C1 segment of cervical spinal cord (tissue), 14 donors: ENCODE data around the gene GABRR2.

Experiments used
- DNase-seq, 14 donors: peaks; one replicate each; lab custom pipeline; 2025; lab: John Stamatoyannopoulos, UW

Gene GABRR2

DNA sequence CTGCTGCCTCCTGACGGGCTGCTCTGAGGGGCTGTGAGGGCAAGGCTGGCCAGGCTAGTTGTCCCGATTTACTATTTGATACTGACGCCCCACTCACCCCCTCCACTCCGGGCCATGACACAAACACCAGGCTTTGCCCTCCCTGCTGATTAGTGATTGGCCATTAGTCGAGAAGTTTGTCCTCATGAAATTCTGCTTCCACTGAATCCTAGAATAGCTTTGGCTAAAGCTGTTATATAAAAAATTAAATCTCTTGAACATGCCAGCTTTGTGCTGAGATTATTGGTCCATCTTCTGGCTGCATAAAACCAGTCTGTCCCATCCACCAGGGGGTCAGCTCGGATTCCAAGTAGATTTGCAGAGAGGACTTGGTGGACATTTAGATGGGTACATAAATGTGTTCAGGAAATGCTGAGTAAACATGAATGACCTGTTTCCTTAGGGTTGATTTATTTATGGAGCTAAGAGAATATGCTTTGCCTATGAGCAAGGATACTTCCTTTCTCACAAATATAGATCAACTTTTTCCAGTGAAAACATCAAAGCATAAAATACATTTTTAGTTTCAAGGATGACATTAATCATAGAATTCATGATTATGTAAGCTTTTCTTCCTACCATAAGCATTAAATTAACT lies at the start of gene GABRR2:
Gene GABRR2 (minus strand): TSS at position 51 of the 637 bp plus-strand sequence. CDS start 134 bp downstream, outside the sequence.
- DNase-seq = no peak

DNA sequence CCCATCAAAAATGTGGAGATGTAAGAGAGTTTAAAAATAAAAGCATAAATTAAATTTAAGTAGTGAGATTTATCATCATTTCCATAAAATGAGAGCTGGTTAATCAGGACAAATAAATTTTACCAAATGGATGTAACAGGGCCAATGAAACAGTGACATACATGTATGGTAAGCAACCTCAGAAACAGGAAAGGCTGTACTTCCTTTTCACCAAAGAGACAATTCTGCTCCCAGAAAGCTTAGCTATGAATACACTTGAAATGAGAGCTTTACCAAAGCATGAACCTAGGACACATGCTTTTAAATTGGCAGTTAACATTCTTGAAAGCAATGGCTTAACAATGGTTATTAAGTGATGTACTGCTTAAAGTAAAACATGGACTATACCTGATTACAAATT lies 49.5 kb upstream of the GABRR2 start:
- DNase-seq = no peak

DNA sequence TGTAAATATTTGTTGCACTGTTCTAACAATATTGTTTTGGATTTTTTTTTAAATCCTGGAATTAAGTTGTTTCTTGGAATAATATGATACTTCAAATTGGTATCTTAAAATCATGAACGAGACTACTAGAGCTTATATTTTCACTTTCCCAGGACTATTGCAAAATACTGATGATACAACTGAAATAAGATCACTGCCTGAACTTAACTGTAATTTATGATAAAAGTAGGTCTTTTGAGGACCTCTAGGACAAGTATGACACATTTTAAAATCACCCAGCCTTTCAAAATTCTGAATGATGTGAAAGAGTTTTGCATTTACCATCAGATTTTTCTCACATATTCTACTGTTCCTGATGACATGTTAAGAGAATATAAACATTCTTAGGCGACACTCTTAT lies 46.1 kb upstream of the GABRR2 start:
- no peak for DNase-seq

DNA sequence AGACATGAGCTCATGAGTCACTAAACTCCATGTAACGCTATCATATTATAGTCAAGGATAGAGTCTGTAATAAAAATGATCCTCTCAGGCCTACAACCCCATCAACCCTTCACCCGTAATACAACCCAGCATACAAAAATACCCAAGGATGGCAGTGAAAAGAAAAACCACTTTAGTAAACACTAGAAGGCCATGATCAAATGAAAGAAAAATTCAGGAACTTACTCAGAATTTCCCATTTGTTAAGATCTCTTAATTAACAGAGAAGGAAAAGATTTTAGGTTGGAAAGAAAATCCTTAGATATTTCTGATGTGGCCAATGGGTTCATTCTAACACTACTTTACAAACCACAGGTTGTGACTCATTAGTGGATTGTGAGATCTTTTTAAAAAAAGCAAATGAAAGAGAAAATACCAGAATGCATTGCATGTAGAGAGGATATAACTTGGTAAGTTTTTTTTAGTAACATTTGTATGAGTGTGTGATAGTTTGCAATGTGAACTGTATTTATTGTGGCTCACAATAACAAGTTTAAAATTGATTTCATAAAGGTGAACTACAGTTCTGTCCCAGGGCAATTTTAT lies 45.4 kb upstream of the GABRR2 start:
- no peak for DNase-seq

DNA sequence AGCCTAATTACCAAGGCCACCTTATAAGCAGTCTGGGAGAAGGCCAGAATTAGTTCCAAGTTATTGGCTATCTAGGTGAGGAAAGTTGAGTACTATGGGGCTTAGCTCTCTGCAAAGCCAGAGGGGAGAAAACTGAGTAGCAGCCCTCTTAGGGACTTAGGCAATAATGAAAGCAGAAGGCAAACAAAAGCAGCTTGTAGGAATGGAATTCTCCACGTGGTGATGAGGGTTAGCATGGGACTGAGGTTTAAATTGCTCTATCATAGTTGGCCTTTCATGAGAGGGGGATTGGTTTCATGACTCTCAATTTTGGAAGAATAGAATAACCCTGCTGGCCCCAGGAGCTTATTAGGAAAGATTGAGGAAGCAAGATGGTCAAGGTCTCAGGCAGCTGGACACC lies 44.5 kb upstream of the GABRR2 start:
- no peak for DNase-seq

DNA sequence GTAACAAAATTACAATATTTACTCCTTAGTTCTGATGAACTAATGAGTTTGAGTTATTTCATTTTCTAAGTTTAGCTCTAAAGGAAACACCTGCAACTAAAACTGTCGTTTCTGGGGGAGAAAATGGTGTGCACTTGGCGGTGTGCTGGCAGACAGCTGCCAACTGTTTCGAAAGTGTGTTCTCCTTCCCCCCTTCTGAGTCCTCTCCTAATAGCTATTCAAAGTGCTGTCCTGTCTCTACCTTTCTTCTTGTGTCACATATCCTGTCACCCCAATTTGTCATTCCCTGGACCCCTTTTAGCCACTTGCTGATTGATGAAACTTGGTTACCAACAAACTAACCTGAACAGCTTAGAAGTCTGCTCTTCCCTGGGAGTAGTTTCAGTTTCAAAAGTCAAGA lies 42.3 kb upstream of the GABRR2 start:
- DNase-seq = no peak

DNA sequence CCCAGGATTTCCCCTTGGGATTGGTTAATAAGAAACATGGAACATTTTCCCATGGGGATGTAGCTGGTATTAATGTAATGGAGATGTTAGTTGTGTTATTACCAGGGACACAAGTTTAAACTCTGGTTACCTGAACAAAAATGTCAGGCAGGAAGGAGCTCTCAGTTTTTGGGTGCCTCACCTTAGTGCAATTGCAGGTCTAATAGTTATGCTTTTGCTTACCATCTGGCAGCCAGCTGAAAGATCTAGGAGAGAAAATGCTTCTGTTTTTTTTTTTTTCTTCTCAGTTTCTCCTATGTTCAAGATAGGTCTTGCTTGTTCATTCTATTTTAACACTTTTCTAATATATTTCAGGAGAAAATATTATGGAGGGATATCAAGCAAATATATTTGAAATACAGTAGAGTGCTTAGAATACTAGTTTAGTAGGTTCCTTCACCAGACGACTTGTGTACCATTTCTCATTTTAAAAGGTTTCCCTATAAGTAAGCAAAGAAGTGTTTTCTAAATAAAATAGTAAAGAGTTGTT lies 41.6 kb upstream of the GABRR2 start:
- DNase-seq = no peak

DNA sequence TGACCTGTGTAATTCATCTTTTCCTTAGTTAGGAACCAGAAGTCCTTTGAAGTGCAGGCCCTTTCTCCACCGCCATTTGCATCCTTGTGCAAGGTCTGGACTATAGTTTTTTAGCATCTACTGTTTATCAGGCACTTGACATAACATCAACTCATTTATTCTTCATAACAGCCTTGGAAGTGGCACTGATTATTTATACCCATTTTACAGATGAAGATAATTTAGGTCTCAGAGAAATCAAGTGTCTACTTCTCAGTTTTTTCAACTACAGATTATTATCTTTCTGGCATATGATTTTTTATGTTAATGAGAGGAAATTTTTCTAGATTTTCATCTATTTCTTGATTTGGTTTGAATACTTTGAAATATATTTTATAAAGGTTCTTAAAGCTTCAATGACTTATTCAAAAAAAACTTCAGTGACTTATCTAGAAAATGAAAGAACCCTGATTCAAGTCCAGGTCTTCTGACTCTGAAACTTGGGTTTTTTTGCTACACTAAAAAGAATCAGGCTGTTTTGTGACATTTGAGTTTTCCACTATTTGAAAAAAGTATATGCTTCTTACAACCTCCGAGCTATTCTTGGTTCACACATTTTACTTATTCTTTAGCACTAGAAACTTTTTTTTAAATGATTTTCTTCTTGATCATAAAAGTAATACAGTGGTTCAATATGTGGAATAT lies 40.6 kb upstream of the GABRR2 start:
- no peak for DNase-seq

DNA sequence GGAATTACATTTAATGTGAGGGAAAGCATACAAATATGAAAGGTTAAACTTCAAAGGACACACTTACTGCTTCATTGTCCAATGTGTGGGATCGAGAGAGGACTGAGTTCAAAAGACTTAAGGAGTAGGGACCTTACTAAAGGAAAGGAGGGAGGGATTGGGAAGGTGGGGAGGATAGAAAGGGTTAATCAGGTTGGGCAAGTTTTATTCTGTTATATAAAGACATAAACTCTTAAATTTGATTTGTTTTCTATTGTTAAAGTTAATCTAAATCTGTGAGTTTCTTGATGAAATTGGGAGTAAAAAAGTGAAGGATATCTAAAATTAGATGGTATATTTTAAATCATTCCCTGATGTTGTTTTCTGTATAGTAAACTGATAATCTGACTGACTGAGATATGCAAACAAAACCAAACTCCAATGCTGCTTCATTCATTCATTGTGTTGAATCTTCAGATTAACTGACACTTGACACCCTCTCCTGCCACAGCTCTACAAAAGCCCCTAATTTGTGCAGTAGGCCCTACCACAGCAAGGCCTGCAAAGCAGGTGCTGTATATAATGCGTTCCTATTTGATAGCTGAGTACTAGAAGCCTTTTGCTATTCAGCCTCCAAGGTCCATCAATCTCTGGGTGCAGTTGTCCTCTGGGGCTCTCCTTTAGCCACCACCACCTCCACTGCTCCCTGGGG lies 38.7 kb upstream of the GABRR2 start:
- DNase-seq = no peak

DNA sequence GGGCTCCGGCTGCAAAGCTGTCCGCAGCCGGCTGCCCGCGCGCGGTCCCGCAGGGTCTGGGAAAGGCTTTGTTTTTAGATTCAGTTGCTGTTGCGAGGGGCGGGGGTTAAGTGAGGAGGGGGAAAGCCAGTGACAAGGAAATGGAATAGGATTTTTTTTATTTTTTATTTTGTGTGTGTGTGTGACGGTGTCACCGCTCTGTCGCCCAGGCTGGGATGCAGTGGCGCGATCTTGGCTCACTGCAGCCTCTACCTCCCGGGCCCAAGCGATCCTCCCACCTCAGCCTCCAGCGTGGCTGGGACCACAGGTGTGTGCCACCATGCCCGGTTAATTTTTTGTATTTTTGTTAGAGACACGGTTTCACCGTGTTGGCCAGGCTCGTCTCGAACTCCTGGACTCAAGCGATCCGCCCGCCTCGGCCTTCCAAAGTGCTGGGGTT lies 38.0 kb upstream of the GABRR2 start:
- DNase-seq = no peak

DNA sequence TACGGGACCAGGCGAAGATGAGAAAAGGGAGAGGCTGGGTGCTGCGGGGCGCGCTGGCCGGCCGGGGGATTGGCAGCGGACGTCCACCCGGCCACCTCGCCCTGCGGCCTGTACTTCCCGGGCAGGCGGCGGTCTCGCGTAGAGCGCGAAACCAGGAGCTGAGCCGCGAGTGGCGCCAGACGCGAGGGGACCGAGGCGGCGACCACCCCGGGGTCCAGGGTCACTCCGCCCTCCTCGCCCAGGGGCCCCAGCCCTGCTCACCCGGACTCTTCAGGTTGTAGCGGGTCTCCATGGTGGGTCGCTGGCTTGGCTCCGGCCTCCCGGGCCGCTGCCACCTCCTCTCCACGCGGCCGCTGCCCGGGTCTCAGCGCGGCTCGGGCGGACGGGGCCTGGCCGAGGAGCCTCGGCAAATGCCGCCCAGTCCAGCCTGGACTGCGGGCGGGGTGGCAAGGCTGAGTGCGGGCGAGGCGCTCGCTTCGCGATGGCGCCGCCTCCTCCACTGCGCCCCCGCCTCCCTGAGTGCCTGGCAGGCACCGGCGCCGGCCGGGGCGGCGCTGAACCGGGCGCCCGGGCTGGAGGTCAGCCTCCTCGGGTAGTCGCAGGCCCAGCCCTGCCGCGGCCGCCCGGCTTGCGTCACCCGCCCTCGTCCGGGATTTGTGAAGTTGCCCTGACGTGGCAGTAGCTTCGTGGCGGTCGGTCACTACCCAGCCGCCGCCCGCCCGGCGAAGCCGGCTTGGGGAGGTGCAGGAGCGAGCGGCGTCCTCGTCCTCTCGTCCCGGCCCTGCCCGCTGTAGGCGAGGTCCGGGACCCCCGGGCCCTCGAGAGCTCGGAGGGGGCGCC lies 37.4 kb upstream of the GABRR2 start, which contains the start of gene UBE2J1:
Gene UBE2J1 (minus strand): TSS at position 445 of the 840 bp plus-strand sequence. CDS start 153 bp downstream, at position 292.
- DNase-seq = peak; percentile 35 to 92 (median 80)

DNA sequence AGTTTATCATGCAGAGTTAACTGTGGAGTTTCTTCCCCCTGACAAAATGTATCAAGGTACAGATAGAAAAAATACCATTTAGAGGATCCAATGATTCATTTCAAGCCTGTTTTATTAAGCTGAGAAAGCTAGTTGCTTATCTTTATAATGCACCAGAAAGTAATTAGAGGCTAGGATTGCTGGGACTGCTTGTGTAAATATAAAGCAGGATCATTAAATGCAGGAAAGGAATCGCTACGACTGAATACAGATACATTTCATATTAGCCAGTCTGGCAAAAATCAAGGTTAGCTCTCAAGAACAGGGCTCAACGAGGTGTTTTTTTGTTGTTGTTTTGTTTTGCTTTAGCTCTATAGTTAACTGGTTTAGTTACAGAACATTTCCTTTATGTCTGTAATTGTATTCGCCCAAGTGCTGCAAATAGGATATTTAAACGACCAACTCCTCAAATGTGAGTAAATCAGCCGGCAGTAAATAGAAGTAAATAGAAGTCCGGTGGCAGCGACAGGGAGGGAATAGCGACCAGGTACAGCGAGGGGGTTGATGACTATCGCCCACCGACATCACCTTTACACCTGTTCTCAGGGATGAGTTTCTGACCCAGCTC lies 36.7 kb upstream of the GABRR2 start:
- peak in 1 of 14 donors; percentile 65 for DNase-seq

DNA sequence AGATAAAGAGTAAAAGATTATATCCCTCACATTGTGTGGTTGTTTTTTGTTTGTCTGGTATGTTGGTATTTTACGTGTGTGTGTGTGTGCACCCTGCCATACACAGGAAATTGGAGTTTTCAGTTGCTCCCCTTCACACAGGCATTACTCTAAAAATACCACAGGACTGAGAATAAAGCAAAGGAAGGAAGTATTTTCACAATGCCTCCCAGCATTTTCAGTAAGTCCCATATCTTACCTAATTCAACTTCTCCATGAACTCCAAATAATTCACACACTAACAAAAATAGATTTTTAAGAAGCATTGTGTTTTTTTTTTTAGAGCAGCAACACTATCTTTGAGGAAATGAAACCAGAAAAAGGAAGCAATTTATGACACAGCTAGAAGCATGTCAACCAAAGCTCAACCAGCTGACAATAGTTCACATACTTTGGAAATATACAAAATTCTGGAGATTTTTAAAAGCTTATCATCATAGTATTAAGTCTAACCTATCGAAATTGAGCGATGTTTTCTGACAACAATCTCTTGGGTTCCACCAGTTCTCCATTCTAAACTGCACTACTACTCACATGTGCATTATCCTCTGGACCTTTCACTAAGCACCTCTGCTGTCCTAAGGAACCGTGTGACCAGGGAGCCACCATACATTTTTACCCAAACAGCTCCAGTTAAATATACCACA lies 35.3 kb upstream of the GABRR2 start:
- no peak for DNase-seq

DNA sequence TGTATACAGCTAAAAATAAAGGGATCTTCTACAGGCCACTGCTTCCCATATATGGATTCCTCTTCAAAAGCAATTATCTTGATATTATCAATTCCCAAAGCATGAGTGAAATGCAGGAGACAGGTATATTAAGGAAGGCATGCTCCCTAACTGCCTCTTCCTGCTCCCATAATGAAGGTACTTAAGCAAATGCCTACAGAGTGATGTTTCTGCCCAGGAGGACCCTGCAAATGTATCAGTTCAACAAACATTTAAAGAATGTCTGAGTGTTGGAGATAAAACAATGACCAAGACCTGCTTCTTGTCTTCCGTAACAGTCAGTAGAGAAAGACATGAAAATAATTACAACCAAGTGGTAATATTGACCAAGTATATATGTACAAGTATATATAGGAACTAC lies 33.3 kb upstream of the GABRR2 start:
- no peak for DNase-seq

DNA sequence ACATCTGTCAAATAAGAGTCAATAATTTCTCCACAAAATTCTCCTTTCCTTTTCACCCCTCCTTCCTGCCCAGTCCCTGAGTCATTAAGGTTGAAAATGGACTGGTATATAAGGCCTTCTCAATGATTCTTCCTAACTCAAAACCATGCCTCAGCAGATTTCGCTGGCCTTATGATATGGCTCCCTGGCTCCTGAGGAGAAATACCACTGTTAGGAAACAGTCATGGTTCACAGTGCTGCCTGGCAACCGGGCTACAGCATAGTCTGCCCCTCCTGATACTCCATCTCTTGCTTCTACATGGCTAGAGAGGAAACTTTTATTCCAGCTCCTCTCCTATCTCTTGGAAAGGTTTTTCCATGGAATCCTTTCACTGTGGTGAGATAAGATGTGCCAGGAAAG lies 32.7 kb upstream of the GABRR2 start:
- no peak for DNase-seq

DNA sequence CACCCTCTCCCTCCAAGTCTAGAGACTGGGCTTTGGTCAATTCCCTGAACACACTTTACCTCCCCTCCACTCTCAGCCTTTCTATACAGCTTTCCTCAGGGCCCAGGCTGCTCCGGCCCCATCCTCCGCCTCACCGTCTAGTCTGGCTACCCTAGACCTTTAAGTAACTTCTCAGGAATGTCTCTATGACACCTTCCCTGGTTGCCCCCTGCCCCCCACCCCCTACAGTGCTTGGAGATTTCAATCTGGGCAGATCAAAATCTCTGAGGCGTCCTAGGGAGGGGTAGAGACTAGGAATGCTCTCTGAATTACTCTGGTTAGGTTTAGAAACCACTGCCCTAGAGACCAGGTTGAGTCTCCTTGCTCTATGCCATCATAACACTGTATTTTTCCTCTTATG lies 31.3 kb upstream of the GABRR2 start:
- DNase-seq = no peak

DNA sequence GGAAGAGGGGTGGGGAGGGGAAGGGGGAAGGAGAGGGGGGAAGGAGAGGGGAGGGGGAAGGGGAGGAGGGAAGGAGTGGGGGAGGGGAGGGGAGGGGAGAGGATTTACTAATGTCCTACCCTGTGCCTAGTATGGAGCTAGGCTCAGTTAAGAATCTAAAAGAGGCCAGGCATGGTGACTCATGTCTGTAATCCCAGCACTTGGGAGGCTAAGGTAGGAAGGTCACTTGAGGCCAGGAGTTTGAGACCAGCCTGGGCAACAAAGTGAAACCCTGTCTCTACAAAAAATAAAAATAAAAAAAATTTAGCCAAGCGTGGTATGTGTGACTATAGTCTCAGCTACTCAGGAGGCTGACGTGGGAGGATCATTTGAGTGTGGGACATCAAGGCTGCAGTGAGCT lies 24.5 kb upstream of the GABRR2 start:
- no peak for DNase-seq

DNA sequence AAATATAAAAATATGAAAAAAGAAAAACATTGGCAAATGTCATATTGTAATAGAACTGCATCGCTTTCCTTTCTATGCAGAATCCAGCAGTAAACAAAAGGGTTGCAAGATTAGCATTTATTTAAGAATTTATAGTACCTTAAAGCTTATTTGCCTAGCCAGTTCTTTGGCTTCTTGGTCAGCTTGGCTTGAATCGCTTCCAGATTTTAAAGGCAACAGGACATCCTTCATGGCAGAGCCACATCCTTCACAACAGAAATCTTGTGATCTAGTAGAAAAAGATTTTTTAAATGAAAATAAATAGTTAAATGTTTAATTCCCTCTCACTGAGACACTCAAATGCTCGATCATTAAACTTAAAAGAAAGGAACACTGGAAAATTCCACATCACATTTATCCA lies 20.1 kb upstream of the GABRR2 start:
- no peak for DNase-seq

DNA sequence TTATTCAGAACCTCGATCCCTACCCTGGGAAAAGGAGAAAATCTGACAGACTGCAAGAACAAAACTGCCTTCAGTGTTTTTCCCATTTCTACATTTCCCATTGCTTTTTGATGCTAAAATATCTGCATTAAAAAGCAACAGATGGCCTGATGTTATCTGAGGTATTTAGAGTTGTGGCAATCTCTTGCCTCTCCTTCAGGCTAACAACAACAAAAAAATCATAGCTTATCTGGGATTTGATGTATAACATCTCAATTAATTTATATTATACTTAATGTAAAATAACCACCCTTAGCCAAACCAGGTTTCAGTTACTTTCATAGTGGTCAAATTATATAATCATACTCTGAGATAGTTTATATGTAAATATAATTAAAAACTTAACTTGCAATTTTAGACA lies 15.8 kb upstream of the GABRR2 start:
- no peak for DNase-seq

DNA sequence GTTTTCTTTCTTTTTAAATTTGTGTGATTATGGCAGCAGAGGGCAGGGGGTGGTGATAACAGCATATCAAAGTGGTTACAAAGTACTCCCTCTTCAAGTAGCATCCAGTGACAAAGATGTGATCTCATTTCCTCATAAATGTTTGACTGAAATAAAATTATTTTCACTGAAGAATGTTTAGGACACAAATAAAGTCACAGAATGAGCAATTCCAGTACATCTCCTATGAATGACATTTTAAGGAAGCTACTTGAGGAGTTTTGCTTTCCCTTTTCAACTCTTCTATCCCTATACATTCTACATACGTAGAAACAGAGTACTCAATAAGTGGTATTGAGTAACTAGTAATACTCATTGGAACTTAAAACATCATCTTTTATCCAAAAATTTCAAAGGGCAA lies 13.9 kb upstream of the GABRR2 start:
- DNase-seq = no peak
